Measurements from ENCODE around the gene ABLIM3.

The ABLIM3 gene

DNA sequence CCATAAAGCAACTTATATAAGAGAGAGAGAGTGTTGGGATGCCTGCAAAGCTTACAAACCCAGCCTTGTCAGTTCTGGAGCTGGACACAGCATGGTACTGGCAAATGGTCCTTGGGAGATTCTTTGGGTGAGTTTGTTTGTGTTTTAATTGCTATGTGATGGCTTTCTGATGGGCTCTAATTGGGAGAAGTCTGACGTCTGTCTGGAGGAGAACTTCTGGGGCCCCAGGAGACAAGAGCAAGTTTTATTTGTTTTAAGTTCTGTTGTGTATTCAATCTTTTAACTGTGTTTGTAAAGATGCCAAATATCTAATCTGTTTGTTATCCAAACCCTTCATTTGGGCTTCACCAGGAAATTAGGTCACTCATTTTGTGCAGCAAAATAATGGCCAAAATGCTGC, 80.0 kb downstream of the ABLIM3 start:
- no peak for DNase-seq
- H3K36me3 Mint-ChIP-seq (ENCODE audit: low read depth): no peaks in the 10 kb centered on the region
- no peaks in the 10 kb centered on the region for H3K27me3 Mint-ChIP-seq
- no peak overlapping the region for H3K27ac Mint-ChIP-seq
- no peak overlapping the region for H3K4me3 Mint-ChIP-seq
- ATAC-seq: no peak
- no peaks in the 10 kb centered on the region for H3K4me1 Mint-ChIP-seq
- H3K9me3 Mint-ChIP-seq: no peaks in the 10 kb centered on the region

DNA sequence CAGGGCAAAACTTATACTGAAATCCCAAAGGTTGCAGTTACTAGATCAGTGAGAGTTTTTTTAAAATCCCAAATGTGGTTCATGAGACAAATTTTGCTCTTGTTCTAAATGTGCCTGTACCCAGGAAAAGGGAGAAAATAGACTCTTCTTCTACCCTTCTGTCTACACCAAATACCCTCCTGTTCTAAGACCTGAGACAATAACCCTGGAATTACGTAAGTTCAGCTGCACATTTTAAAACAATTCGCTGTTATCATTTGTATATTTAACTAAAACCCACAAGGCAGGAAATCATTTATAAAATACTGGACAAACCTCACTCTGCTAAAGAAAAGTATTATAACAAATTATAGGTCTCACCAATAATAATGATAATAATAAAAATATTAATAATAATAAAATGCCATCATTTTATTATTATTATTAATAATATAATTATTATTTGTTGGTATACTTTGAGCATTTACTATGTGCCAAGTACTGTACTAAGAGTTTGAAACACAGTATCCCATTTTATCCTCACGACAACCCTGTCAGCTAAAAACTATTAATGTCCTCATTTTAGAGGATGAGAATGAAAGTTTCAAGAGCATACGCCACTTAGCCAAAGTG, 80.5 kb downstream of the ABLIM3 start:
- H3K27me3 Mint-ChIP-seq: no peaks in the 10 kb centered on the region
- DNase-seq (no peak), ATAC-seq (no peak)
- no peaks in the 10 kb centered on the region for H3K9me3 Mint-ChIP-seq
- H3K4me3 Mint-ChIP-seq: no peak overlapping the region
- no peaks in the 10 kb centered on the region for H3K36me3 Mint-ChIP-seq (ENCODE audit: low read depth)
- H3K27ac Mint-ChIP-seq: no peak overlapping the region
- H3K4me1 Mint-ChIP-seq: no peaks in the 10 kb centered on the region

DNA sequence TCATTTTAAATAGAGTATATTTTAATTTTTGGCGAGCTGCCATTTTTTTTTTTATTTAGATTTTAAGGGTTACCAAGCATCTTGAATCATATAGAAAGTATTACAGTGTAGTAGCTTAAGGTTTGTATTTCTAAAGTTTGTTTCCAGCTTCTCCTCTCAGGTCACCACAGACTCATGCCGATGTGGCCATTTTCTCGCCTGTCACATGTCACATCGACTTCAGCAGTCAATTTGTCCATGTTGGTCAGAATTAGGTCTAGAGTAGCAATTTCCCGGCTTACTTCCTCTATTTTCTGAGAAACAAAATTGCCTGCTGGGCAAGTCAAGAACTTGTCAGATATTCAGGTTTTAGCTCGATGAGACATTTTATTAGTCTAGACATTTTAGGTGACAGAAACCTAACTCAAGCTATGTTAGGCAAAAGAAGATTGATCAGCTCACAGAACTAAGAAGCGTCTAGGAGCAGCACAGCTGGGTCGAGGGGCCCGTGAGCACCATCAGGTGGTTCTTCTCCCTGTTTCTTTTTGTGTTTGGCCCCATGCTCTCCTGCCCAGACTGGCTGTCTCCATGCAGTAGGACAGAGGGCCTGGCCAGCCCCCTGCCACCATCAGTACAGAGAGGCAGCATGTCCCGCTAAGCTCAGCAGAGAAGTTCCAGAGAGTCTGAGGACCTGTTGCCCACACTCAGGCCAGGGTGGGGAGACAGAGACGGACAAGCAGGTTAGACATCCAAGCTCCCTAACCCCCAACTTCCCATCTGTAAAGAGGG, 82.0 kb downstream of the ABLIM3 start:
- Mint-ChIP-seq H3K27ac (no peak overlapping the region), H3K9me3 (no peaks in the 10 kb centered on the region), H3K27me3 (no peaks in the 10 kb centered on the region), H3K4me1 (peaks cover 4% of the 10 kb centered on the region), H3K36me3 (ENCODE audit: low read depth) (no peaks in the 10 kb centered on the region), H3K4me3 (no peak overlapping the region)
- DNase-seq: no peak
- no peak for ATAC-seq

DNA sequence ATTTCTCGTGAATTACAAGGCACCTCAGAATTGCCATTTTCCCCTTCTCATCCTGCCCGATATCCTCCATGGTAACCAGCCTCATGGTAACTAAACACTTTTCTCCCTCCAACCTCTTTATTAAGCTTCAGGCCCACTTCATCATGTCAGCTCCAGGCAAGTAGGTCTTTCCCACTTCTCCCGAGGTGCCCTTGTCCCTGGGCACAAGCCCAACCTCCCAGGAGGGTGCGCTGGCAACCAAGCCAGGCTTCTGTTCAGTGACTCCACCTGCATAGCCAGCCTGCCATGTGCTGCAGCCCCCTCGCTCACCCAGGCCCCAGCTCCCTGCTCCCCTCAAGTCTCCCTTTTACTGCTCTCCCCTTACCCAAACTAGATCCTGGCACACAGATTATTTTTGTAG, 83.0 kb downstream of the ABLIM3 start:
- Mint-ChIP-seq H3K27me3 (no peaks in the 10 kb centered on the region), H3K9me3 (no peaks in the 10 kb centered on the region), H3K27ac (no peak overlapping the region), H3K4me3 (no peak overlapping the region), H3K36me3 (ENCODE audit: low read depth) (no peaks in the 10 kb centered on the region), H3K4me1 (peaks cover 4% of the 10 kb centered on the region)
- ATAC-seq: no peak
- no peak for DNase-seq

DNA sequence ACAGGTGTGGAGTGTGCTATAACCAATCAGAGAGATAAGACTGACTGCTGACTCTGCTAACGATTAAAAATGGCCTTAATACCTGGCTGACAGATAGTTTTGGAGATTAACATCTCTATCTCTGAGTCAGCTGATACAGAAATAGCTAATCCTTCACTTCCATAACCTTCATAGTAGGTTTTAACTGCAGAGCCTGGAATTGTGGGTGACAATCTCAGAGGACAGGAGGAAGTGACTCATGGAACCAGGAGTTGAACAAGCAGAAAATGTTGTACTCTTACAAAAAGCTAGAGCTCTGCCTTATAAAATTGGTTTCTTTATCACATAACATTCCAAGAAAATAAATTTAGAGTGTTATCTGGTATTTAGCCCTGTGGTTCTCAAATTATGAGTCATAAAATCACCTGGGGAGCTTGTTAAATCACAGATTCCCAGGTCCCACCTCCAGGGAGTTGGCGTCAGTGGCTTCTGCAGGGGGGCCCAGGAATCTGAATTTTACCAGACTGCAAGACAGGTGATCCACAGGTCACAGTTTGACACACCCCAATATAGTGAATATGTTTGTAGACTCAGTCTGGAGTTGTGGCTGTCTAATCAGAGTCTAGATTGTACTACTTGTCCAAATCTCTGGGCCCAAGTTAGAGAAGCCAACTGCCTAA, 86.0 kb downstream of the ABLIM3 start:
- peaks cover 4% of the 10 kb centered on the region for H3K4me1 Mint-ChIP-seq
- H3K9me3 Mint-ChIP-seq: no peaks in the 10 kb centered on the region
- DNase-seq: no peak
- no peak overlapping the region for H3K27ac Mint-ChIP-seq
- no peaks in the 10 kb centered on the region for H3K36me3 Mint-ChIP-seq (ENCODE audit: low read depth)
- H3K27me3 Mint-ChIP-seq: no peaks in the 10 kb centered on the region
- no peak overlapping the region for H3K4me3 Mint-ChIP-seq
- ATAC-seq: no peak

DNA sequence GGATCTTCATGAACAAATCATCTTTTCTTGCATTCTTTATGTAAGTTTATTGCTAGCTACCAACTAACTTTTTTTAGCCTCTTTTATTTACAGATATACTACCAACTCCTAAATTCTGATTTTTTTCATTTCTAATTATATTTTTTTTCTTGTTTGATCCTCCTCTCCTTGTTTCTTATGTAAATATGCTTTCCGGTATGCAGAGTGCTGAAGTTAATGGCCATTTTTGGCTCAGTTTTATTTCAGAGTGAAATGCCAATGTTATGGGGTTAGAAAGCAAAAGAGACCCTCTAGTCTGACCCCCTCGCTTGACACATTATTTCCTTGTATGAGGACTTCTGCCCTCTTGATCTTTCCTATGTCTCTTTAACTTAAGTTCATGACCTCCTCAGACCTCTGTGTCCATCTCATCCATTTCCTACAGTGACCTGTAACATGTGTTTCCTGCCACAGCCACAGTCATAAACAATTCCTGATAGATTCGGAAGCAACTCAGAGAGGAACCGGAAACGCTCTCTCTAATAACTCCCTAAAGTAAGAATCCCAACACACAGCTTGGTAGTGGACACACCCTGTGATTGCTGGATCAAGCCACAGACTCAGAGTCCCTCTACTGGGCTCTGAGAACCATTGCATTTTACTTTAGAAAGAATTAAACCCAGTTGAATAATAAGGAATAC, 87.5 kb downstream of the ABLIM3 start:
- no peak for DNase-seq
- H3K36me3 Mint-ChIP-seq (ENCODE audit: low read depth): no peaks in the 10 kb centered on the region
- no peaks in the 10 kb centered on the region for H3K27me3 Mint-ChIP-seq
- peak overlapping the region; percentile 8 for H3K27ac Mint-ChIP-seq
- no peaks in the 10 kb centered on the region for H3K9me3 Mint-ChIP-seq
- no peak for ATAC-seq
- no peak overlapping the region for H3K4me3 Mint-ChIP-seq
- peaks cover 4% of the 10 kb centered on the region for H3K4me1 Mint-ChIP-seq

DNA sequence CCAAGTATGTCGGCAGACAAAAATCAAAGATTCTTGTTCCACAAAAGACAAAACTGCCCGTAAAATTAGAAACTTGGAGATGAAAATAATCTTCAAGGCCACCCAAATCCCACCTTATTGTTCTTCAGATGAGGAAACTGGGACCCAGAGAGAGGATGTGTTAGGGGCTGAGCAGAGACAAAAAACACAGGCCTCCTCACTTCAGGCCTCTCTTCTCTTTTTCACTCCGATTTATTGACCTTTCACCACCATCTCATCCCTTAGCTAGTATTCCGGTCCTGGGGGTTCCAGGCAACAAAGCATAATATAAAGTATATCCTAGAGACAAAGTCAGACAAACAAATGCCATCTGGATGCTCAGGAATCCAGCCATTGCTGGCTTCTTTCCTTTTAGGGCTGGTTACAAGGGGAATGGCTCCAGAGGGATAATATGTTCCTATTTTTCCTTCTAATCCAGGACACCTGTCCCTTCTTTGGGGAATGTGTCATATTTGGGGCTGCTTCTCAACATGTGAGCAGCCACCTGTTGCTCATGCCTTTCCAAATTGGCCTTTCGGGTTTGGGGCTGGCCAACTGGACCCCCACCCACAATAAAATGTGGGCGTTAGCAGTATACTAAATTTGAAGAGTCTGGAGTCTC, 88.1 kb downstream of the ABLIM3 start:
- H3K27ac Mint-ChIP-seq: no peak overlapping the region

DNA sequence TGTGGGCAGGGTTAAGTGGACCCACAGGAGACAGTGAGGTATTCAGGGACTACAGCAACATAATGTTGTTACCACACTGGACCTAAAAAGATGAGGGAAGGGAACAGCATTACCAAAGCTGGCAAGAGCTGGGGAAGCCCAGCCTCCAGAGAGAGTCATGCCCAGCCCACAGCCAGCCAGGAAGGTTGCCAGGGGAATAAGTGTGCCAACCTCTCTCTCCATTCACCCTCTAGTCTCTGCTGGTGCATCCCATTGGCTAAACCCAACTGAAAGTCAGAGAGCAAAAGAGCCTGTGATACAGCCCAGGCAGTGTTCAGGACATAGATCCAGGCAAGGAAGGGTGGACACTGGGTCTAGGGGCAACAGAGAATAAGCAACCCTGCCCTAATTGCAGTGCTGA, 94.5 kb downstream of the ABLIM3 start:
- Mint-ChIP-seq H3K4me1 (peaks cover 15% of the 10 kb centered on the region), H3K36me3 (ENCODE audit: low read depth) (no peaks in the 10 kb centered on the region), H3K9me3 (no peaks in the 10 kb centered on the region), H3K27me3 (no peaks in the 10 kb centered on the region), H3K4me3 (no peak overlapping the region), H3K27ac (no peak overlapping the region)
- ATAC-seq (no peak), DNase-seq (no peak)

More for the DNA sequence above, 88.1 kb downstream of the ABLIM3 start:
- H3K27me3 Mint-ChIP-seq: no peaks in the 10 kb centered on the region
- no peaks in the 10 kb centered on the region for H3K36me3 Mint-ChIP-seq (ENCODE audit: low read depth)
- H3K4me1 Mint-ChIP-seq: peaks cover 4% of the 10 kb centered on the region
- ATAC-seq: no peak
- H3K9me3 Mint-ChIP-seq: no peaks in the 10 kb centered on the region
- no peak overlapping the region for H3K4me3 Mint-ChIP-seq
- no peak for DNase-seq

DNA sequence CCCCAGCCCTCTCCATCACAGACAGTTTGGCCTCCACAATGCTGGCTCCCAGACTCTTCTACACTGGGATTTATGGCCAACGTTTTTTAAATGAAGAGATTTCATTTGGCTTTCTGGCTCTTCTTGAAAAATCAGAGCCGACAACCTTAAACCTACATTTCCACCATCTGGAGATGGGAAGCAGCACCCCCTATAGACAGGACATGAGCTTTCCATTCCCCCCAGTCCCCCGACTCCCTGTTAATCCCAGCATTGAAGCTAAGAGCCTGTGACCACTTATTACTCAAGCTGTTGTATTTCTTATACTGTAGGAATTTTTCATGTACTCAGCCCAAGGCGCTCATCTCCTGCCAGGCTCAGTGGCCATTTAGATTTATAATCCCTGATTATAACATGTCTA, 96.4 kb downstream of the ABLIM3 start:
- DNase-seq: no peak
- Mint-ChIP-seq H3K27me3 (no peaks in the 10 kb centered on the region), H3K9me3 (no peaks in the 10 kb centered on the region), H3K36me3 (ENCODE audit: low read depth) (no peaks in the 10 kb centered on the region), H3K4me1 (peaks cover 22% of the 10 kb centered on the region), H3K4me3 (no peak overlapping the region), H3K27ac (no peak overlapping the region)
- no peak for ATAC-seq

DNA sequence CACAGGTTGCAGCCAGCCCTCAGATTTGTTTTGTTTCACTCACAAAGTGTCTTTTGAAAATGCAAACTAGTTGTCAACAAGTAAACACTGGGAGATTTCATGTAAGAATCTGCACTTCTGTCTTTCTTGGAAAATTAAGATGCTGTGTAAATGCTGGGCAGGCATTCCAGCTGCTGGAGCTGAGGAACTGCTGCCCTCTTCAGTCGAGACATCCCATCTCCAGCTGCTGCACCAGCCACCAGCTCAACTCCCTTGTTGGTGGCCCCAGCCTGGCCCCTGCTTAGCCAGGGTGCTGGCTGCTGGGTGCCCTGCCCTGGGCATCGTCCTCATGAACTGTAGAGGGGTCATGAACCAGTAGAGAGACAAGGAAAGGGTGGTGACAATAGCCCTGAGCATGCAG, 97.2 kb downstream of the ABLIM3 start:
- H3K4me1 Mint-ChIP-seq: peaks cover 22% of the 10 kb centered on the region
- H3K36me3 Mint-ChIP-seq (ENCODE audit: low read depth): no peaks in the 10 kb centered on the region
- no peak overlapping the region for H3K4me3 Mint-ChIP-seq
- H3K27me3 Mint-ChIP-seq: no peaks in the 10 kb centered on the region
- no peak overlapping the region for H3K27ac Mint-ChIP-seq
- no peak for ATAC-seq
- H3K9me3 Mint-ChIP-seq: no peaks in the 10 kb centered on the region
- DNase-seq: no peak

DNA sequence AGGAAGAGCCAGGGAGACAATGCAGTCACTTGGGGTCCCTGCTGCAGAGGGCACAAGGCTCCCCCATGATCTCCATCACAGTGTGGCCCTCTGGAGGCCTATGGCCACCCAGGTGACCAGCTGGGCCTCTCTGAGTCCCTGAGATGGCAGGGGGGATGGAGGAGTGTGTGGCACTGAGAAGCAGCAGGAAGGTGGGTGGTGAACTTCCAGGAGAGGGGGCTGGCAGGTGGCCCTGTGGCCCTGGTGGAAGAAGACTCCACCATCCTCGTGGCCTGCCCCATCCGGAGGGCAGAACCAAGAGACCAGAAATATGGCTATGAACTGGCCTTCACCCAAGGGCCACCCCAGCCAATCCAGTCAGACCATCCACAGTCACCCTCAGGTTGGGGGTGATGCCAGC, 98.6 kb downstream of the ABLIM3 start:
- peak overlapping the region; percentile 91 for H3K27ac Mint-ChIP-seq
- H3K36me3 Mint-ChIP-seq (ENCODE audit: low read depth): no peaks in the 10 kb centered on the region
- no peaks in the 10 kb centered on the region for H3K9me3 Mint-ChIP-seq
- no peak for ATAC-seq
- H3K27me3 Mint-ChIP-seq: no peaks in the 10 kb centered on the region
- H3K4me1 Mint-ChIP-seq: peaks cover 22% of the 10 kb centered on the region
- no peak for DNase-seq
- H3K4me3 Mint-ChIP-seq: no peak overlapping the region

DNA sequence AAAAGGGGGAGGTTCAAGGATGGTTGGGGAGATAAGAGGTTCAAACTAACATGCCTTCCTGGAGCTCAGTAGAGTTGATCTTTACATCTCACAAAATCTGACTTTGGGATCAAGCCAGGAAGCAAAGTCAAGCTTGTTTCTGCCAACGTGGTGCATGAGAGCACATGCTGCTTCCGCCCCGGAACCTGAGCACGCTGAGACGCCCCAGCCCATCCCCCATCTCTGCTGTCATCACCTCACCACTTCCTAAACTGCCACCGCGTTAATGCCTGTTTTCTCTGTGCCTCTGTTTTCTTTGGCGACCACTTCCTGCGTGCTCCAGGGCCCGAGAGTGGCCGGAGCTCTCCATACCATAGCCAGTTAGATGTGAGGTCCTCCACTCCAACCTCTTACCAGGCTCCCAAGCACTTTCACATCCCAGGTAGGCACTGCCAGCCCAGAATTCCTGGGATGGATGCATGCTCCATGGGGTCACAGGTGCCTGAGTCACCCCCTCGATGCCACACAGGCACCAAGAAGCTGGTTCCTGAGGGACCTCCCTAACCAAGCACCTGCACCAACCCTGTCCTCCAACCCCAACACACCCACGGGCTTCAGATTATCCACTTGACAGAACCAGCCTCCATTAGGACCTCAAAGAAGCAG, 99.2 kb downstream of the ABLIM3 start:
- no peaks in the 10 kb centered on the region for H3K27me3 Mint-ChIP-seq
- peak; percentile 77 for DNase-seq
- peaks cover 22% of the 10 kb centered on the region for H3K4me1 Mint-ChIP-seq

DNA sequence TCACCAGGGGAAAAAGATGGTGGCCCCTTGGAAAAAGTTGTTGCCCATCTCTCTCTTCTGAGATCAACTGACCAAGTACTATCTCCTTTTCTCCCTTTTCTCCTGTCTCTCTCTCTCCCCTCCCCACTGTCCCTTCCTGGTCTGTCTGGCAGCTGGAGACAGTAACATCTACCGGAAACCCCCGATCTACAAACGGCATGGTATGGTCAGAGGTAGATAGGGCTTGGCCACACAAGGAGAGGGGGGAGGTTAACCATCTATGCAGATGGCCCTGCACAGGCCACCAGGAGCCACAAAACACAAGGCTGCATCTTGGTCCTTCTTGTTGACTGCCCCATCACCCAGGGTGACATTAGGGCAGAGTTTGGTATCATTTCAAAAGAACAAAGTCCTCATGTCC, 101.0 kb downstream of the ABLIM3 start:
- Mint-ChIP-seq H3K36me3 (ENCODE audit: low read depth) (no peaks in the 10 kb centered on the region), H3K4me3 (no peak overlapping the region), H3K9me3 (peaks cover 7% of the 10 kb centered on the region), H3K4me1 (peaks cover 22% of the 10 kb centered on the region), H3K27ac (no peak overlapping the region), H3K27me3 (no peaks in the 10 kb centered on the region)
- DNase-seq (no peak), ATAC-seq (no peak)

More for the DNA sequence above, 99.2 kb downstream of the ABLIM3 start:
- Mint-ChIP-seq H3K27ac (peak overlapping the region; percentile 91), H3K9me3 (no peaks in the 10 kb centered on the region), H3K4me3 (peak overlapping the region; percentile 35), H3K36me3 (ENCODE audit: low read depth) (no peaks in the 10 kb centered on the region)
- peak; percentile 74 for ATAC-seq

DNA sequence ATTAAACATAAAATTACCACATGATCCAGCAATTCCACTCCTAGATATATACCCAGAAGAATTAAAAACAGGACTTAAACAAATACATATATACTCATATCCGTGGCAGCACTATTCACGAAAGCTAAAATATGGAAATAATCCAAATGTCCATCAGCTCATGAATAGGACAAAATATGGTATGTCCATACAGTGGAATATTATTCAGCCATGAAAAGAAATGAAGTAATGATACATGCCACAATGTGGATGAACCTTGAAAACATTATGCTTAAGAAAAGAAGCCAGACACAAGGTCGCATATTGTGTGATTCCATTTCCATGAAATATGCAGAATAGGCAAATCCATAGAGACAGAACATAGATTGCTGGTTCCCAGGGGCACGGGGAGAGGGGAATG, 105.6 kb downstream of the ABLIM3 start:
- H3K27ac Mint-ChIP-seq: no peak overlapping the region
- H3K36me3 Mint-ChIP-seq (ENCODE audit: low read depth): no peaks in the 10 kb centered on the region
- H3K4me3 Mint-ChIP-seq: no peak overlapping the region
- ATAC-seq (no peak), DNase-seq (no peak)
- H3K9me3 Mint-ChIP-seq: peaks cover 7% of the 10 kb centered on the region
- no peaks in the 10 kb centered on the region for H3K4me1 Mint-ChIP-seq
- no peaks in the 10 kb centered on the region for H3K27me3 Mint-ChIP-seq

Measured in activated naive CD8-positive, alpha-beta T cell treated with anti-CD3 and anti-CD28 coated beads, Interleukin-2, amount 50 U/mL, for 24 hours (primary cell).